Measurements from ENCODE around the gene GDPGP1. TPM values are rescaled to one million over a fixed set of nuclear protein-coding genes. Genes with fewer than 3 reads are reported as not detected.

The GDPGP1 gene
- total and polyA plus RNA-seq, 4 donors: 2.5 to 8.6 (median 5.1) TPM

- peak; percentile 86 for DNase-seq (ENCODE audit: low spot score)
- WGBS: 9% methylated on average over 7 of the region's 7 CpGs
Measured at GRCh38 chr15:90191794-90192509, 42.1 kb upstream of the GDPGP1 start.

More at GRCh38 chr15:90191794-90192509, 42.1 kb upstream of the GDPGP1 start:
- Histone ChIP-seq H3K27ac (ENCODE audit: low read depth in 1 of 2, low read length in 2 of 2) (peak overlapping the region; percentile 73 to 82), H3K4me1 (ENCODE audit: control insufficient read depth in 4 of 4, insufficient read depth in 4 of 4, low read length in 3 of 4) (peaks cover 21 to 59% (median 45%) of the 10 kb centered on the region in 4 donors), H3K9me3 (ENCODE audit: control insufficient read depth in 4 of 4, low read length in 3 of 4) (no peaks in the 10 kb centered on the region), H3K4me3 (ENCODE audit: low read depth in 1 of 3, low read length in 3 of 3) (no peak overlapping the region), H3K27me3 (ENCODE audit: control insufficient read depth in 4 of 4, insufficient read depth in 4 of 4, low read length in 3 of 4) (no peaks in the 10 kb centered on the region), H3K9ac (ENCODE audit: low read depth in 1 of 2, low read length in 2 of 2) (no peak overlapping the region), H3K36me3 (ENCODE audit: control insufficient read depth in 4 of 4, insufficient read depth in 3 of 4, low read depth in 1 of 4, low read length in 3 of 4) (peaks cover 0 to 1% (median 0%) of the 10 kb centered on the region in 4 donors)
- TF ChIP-seq JUND (IDR thresholded peaks at IDR 0.05) (peak in 1 of 2 donors; percentile 82), NR2F2 (IDR thresholded peaks at IDR 0.05) (peak; percentile 15), RXRA (IDR thresholded peaks at IDR 0.05) (peak; percentile 90 to 94), YY1 (IDR thresholded peaks at IDR 0.05) (peak; percentile 72), REST (IDR thresholded peaks at IDR 0.05) (peak; percentile 82), GABPA (IDR thresholded peaks at IDR 0.05 in 1 of 2, conservative IDR thresholded peaks at IDR 0.05 in 1 of 2) (no peak), ATF3 (IDR thresholded peaks at IDR 0.05) (peak; percentile 44), RAD21 (IDR thresholded peaks at IDR 0.05) (peak; percentile 48 to 70), SP1 (IDR thresholded peaks at IDR 0.05) (peak; percentile 94), EGR1 (IDR thresholded peaks at IDR 0.05; ENCODE audit: low read depth in 2 of 2) (peak in 1 of 2 donors; percentile 71), FOXA2 (IDR thresholded peaks at IDR 0.05) (peak; percentile 70), CTCF (IDR thresholded peaks at IDR 0.05; ENCODE audit: low read depth, low read length, missing input control) (no peak), MAX (IDR thresholded peaks at IDR 0.05) (peak; percentile 75), FOXA1 (IDR thresholded peaks at IDR 0.05) (peak; percentile 77), HNF4G (IDR thresholded peaks at IDR 0.05) (peak; percentile 46), HNF4A (conservative IDR thresholded peaks at IDR 0.05) (peak; percentile 80 to 85), ZBTB33 (IDR thresholded peaks at IDR 0.05) (peak; percentile 65), TAF1 (conservative IDR thresholded peaks at IDR 0.05) (peak; percentile 46)
